ENCODE data around the gene MS4A14.

- TF ChIP-seq NFXL1 (CRISPR knock-in tag; IDR thresholded peaks at IDR 0.05) (no peak), CTCF (IDR thresholded peaks at IDR 0.05 in 2 of 3, conservative IDR thresholded peaks at IDR 0.05 in 1 of 3; ENCODE audit: insufficient read depth in 2 of 3, low read depth in 1 of 3, low read length in 3 of 3) (peak in 1 of 3 experiments; percentile 16; a peak in 1 of 6 replicates), SIX5 (IDR thresholded peaks at IDR 0.05; ENCODE audit: borderline replicate concordance in 1 of 2, insufficient read depth in 1 of 2, low read depth in 1 of 2, low read length in 2 of 2) (no peak), EP300 (IDR thresholded peaks at IDR 0.05; ENCODE audit: low read length) (no peak), CREM (IDR thresholded peaks at IDR 0.05; ENCODE audit: low read depth) (no peak), CC2D1A (IDR thresholded peaks at IDR 0.05) (no peak), ZNF354B (CRISPR knock-in tag; IDR thresholded peaks at IDR 0.05) (no peak), HDAC6 (IDR thresholded peaks at IDR 0.05; ENCODE audit: low read depth, low read length) (no peak)
- TF ChIP-seq, protein P1, sequence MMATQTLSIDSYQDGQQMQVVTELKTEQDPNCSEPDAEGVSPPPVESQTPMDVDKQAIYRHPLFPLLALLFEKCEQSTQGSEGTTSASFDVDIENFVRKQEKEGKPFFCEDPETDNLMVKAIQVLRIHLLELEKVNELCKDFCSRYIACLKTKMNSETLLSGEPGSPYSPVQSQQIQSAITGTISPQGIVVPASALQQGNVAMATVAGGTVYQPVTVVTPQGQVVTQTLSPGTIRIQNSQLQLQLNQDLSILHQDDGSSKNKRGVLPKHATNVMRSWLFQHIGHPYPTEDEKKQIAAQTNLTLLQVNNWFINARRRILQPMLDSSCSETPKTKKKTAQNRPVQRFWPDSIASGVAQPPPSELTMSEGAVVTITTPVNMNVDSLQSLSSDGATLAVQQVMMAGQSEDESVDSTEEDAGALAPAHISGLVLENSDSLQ (IDR thresholded peaks at IDR 0.05), result no peak
These were observed 48.1 kb upstream of the MS4A14 start for GRCh38 chr11:60348116-60348515.

Data from K562 (cell line).